ENCODE data around the gene NSMCE1. TPM values are rescaled to one million over a fixed set of nuclear protein-coding genes. Genes with fewer than 3 reads are reported as not detected.

NSMCE1 gene
- total RNA-seq, 1 experiment from 2014 or later = 19.3 TPM

DNA sequence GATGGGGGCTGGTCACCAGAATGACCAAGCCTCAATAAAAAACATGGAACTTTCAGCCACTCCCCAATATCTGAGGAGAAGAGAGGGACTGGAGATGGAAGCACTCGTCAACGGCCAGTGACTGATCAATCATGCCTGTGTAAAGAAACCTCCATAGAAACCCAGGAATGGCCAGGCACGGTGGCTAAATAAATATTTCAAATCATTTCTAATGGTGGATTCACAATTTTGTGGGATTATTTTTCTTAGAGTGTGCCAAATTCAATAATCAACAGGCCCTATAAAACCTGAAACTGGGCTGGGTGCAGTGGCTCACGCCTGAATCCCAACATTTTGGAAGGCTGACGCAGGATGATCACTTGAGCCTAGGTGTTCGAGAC lies 16.4 kb downstream of the NSMCE1 start:
- no peak overlapping the region for H2AFZ ChIP-seq (ENCODE audit: low read length)
- Mint-ChIP-seq H3K36me3 (ENCODE audit: insufficient read depth in 1 of 3, low read depth in 3 of 3) (peaks cover 0 to 2% (median 0%) of the 10 kb centered on the region in 3 experiments; a peak in 2 of 7 replicates), H3K9me3 (no peaks in the 10 kb centered on the region), H3K4me3 (no peak overlapping the region), H3K27me3 (ENCODE audit: low read depth) (no peaks in the 10 kb centered on the region), H3K27ac (no peak overlapping the region), H3K4me1 (peaks cover 2 to 4% of the 10 kb centered on the region in 2 experiments; a peak in 3 of 4 replicates)
- H4K5ac ChIP-seq (ENCODE audit: insufficient read length, low read depth, low read length) = no peak overlapping the region
- H3K18ac ChIP-seq (ENCODE audit: insufficient read length, low read depth, low read length) = no peak overlapping the region
- H3K56ac ChIP-seq (ENCODE audit: insufficient read length, low read depth, low read length) = no peak overlapping the region
- H3K79me1 ChIP-seq (ENCODE audit: insufficient read depth, low read depth, low read length, poor library complexity, severe bottlenecking) = no peaks in the 10 kb centered on the region
- H4K91ac ChIP-seq (ENCODE audit: insufficient read length, low read depth, low read length) = no peak overlapping the region
- H2BK120ac ChIP-seq (ENCODE audit: low read depth, low read length, poor library complexity, severe bottlenecking) = no peak overlapping the region
- no peaks in the 10 kb centered on the region for H3K79me2 ChIP-seq (ENCODE audit: insufficient read depth, low read length)
- H3K27me3 ChIP-seq (ENCODE audit: insufficient read depth, low read length) = no peaks in the 10 kb centered on the region
- H3K27ac ChIP-seq (ENCODE audit: insufficient read length, low read depth, low read length) = no peak overlapping the region
- H3K23ac ChIP-seq (ENCODE audit: insufficient read length, low read depth, low read length) = no peak overlapping the region
- no peaks in the 10 kb centered on the region for H4K20me1 ChIP-seq (ENCODE audit: control insufficient read depth, insufficient read depth, insufficient read length)
- no CpG with 5 or more reads among the region's 6 CpGs for WGBS (ENCODE audit: extremely low coverage, insufficient read length, low lambda C conversion rate)
- H3K9ac ChIP-seq (ENCODE audit: extremely low read depth, insufficient read length, low read length) = no peak overlapping the region
- peak; percentile 3 for DNase-seq
- TF ChIP-seq, protein P1, sequence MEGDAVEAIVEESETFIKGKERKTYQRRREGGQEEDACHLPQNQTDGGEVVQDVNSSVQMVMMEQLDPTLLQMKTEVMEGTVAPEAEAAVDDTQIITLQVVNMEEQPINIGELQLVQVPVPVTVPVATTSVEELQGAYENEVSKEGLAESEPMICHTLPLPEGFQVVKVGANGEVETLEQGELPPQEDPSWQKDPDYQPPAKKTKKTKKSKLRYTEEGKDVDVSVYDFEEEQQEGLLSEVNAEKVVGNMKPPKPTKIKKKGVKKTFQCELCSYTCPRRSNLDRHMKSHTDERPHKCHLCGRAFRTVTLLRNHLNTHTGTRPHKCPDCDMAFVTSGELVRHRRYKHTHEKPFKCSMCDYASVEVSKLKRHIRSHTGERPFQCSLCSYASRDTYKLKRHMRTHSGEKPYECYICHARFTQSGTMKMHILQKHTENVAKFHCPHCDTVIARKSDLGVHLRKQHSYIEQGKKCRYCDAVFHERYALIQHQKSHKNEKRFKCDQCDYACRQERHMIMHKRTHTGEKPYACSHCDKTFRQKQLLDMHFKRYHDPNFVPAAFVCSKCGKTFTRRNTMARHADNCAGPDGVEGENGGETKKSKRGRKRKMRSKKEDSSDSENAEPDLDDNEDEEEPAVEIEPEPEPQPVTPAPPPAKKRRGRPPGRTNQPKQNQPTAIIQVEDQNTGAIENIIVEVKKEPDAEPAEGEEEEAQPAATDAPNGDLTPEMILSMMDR (conservative IDR thresholded peaks at IDR 0.05) = no peak
- no peak overlapping the region for H2BK12ac ChIP-seq (ENCODE audit: insufficient read length, low read depth, low read length)
- H3K4me1 ChIP-seq (ENCODE audit: insufficient read depth, low read length) = no peaks in the 10 kb centered on the region
- no peak overlapping the region for H2BK5ac ChIP-seq (ENCODE audit: insufficient read length, low read length)
- H2AK5ac ChIP-seq (ENCODE audit: insufficient read length, low read length) = no peak overlapping the region
- no peak overlapping the region for H3K4ac ChIP-seq (ENCODE audit: low read depth, low read length)
- H3K9me3 ChIP-seq (ENCODE audit: control insufficient read depth, low read depth, low read length) = no peaks in the 10 kb centered on the region
- H4K8ac ChIP-seq (replicated peaks; ENCODE audit: insufficient read length, low read depth, low read length) = no peak overlapping the region
- H3K23me2 ChIP-seq (ENCODE audit: insufficient read length, low read depth, low read length, poor library complexity, severe bottlenecking) = no peaks in the 10 kb centered on the region
- no peak overlapping the region for H2BK15ac ChIP-seq (ENCODE audit: low read depth, low read length)
- no peak overlapping the region for H2BK20ac ChIP-seq (ENCODE audit: low read depth, low read length, poor library complexity, severe bottlenecking)
- no peak overlapping the region for H3T11ph ChIP-seq (ENCODE audit: low read length)
- no peak overlapping the region for H3K4me2 ChIP-seq (ENCODE audit: insufficient read depth, insufficient read length, low read length)
- no peak overlapping the region for H3K14ac ChIP-seq (ENCODE audit: insufficient read depth, low read length)

Data from H9 (cell line).